HG03025 (cell line): ENCODE data around the gene TMEM145.

ENCODE experiments used
- ATAC-seq: cut with Tn5 transposase; IDR thresholded peaks from one replicate; pipeline ENCODE4 v1.9.1; 2021; ENCODE audit warnings: mild to moderate bottlenecking, moderate library complexity; ENCODE audit not compliant: unreplicated experiment, low FRiP score

Gene TMEM145

GRCh38 chr19:42356686-42357085, 43.6 kb downstream of the TMEM145 start:
- ATAC-seq: no peak

- ATAC-seq: no peak
Measured at GRCh38 chr19:42357290-42357689, 44.2 kb downstream of the TMEM145 start.

DNA sequence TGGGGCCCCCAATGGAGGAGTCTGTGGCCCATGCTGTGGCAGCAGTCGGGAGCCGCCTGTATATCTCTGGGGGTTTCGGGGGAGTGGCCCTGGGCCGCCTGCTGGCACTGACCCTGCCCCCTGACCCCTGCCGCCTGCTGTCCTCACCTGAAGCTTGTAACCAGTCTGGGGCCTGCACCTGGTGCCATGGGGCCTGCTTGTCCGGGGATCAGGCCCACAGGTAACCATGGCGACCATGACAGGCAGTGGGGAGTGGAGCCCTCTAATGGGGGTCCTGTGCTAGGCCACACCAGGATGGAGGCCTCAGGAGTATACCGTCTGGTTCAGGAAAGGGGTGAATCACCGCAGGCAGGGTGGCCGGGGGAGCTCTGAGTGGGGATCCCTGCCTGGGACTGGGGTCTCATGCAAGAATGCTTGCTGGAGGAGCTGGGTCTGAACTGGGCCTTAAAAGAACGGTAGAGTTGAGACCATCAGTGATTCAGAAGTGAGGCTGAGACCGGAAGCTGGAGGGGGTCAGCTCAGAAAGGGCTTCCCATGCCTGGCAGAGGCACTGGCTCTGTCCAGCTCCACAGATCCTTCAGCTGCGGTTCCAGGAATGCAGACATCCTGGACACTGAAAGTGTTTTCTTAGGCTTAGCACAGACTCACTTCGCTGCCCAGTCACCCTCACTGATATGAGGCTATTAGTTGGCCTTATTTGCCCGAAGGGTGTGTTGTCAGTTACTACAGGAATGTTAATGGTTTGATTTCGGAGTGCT, 47.9 kb downstream of the TMEM145 start:
- ATAC-seq: no peak

- ATAC-seq: no peak
Measured at GRCh38 chr19:42361545-42361910, 48.4 kb downstream of the TMEM145 start.

GRCh38 chr19:42362342-42362741, 49.2 kb downstream of the TMEM145 start:
- ATAC-seq: no peak

DNA sequence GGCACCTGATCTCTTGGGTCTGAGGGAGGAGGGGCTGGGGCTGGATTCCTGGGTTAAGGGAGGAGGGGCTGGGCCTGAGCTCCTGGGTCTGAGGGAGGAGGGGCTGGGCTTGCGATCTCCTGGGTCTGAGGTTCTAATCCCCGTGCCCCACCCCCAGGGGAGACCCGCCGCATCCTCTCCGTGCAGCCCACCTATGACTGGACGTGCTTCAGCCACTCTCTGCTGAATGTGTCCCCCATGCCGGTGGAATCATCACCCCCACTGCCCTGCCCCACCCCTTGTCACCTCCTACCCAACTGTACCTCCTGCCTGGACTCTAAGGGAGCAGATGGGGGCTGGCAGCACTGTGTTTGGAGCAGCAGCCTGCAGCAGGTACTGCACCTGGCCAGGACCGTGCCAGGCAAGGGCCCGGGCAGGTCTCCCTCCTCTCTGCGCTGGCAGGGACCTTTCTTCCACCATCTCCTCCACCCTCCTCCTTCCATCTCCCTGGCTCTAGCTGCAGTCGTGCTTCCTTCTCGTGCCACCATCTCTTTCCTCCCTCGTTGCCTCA, 49.9 kb downstream of the TMEM145 start:
- no peak for ATAC-seq

DNA sequence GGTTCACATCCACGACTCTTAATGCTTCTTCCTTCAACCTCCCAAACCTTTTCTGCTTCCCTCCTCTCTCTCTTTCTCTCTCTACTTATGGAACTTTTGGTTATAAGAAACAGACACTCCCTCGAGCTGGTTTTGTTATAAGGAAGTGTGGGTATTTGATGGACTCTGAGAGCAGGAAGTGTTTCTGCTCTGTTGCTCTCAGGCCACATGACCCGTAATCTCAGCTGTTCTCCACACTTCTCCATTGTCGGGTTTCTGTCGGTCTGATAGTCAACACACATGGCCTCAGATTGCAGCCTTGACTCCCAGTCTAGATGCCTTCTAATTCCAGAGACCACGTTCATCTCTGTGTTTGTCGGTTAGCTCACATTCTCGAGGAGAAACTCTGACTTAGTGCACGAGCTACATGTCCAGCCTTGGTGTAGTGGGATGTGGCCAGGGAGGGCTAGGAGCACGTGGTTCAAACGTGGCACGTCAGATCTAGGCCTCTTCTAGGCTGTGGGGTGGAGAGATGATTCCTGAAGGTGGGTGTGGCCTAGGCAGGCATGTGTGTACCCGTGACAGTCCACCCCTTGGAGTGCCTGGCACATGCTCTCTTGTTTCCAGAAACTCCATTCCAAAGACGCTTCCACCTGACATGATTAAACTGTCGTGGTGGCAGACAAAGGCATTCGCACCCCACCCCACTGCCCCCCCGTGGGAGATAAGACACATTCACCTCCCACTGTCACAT, 50.7 kb downstream of the TMEM145 start:
- no peak for ATAC-seq

DNA sequence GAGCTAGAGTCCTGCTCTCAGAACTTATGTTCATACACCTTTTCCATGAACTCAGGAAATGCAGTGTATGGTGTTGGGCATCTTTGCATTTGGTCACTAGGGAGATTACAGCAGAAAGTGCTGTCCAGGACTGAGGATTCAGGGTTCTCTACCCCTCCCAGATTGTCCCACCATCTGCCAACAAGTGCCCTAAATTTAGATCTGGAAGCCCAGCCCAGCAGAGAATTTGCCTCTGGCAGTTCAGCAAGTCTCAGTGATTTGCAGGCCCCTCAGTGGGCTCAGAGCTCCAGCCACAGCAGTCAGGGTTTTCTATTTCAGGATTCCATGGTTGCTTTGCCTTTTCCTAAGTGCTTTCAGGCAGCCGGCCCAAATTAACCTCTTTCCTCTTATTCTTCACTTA, 53.6 kb downstream of the TMEM145 start:
- ATAC-seq: no peak

DNA sequence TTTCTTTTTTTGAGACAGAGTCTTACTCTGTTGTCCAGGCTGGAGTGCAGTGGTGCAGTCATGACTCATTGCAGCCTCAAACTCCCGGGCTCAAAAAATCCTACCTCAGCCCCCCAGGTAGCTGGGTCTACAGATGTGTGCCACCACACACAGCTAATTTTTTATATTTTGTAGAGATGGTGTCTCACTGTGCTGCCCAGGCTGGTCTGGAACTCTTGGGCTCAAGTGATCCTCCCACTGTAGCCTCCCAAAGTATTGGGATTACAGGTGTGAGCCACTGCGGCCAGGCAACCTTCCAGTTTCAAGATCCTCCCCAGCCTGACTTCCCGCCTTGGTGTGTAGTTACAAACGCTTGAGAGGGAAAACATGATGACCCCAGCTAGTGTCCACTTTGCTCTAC, 54.8 kb downstream of the TMEM145 start:
- ATAC-seq: no peak

GRCh38 chr19:42368360-42368759, 55.3 kb downstream of the TMEM145 start:
- no peak for ATAC-seq

DNA sequence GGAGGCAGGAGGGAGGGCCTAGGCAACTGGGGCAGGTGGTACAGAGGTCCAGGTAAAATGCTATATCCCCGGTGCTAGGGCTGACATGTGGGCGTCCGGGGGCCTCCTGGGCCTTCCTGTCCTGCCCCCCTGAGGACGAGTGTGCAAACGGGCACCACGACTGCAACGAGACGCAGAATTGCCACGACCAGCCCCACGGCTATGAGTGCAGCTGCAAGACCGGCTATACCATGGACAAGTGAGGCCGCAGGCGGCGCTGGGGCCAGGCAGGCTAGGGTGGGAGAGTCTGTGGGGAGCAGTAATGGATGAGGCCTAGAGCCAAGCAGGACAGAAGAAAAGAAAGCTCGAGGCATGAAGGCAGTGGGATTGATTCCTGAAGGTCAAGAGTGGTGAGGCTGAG, 55.7 kb downstream of the TMEM145 start:
- no peak for ATAC-seq

DNA sequence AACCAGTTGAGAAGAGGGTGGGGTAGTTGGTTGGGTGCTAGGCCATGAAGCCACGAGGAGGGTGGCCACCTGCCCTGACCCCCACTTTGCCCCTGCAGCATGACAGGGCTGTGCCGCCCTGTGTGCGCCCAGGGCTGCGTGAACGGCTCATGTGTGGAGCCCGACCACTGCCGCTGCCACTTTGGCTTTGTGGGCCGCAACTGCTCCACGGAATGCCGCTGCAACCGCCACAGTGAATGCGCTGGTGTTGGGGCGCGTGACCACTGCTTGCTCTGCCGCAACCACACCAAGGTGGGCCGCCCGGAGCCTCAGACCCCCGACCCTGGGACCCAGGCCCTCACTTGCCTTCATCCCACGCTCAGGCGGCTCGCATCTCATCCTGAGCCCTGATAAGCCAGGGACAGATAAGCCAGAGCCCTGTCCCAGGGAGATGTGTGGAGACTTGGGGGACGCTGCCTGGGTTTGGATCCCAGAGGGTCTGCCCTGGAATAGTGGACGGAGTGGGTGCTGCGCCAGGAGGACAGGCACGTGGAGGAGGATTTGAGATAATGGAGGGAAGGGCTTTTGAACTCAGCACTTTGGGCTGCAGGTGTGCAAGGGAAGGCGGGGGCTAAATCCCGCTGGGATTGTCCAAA, 56.4 kb downstream of the TMEM145 start:
- ATAC-seq: no peak

GRCh38 chr19:42370068-42370520, 57.0 kb downstream of the TMEM145 start:
- ATAC-seq: no peak

DNA sequence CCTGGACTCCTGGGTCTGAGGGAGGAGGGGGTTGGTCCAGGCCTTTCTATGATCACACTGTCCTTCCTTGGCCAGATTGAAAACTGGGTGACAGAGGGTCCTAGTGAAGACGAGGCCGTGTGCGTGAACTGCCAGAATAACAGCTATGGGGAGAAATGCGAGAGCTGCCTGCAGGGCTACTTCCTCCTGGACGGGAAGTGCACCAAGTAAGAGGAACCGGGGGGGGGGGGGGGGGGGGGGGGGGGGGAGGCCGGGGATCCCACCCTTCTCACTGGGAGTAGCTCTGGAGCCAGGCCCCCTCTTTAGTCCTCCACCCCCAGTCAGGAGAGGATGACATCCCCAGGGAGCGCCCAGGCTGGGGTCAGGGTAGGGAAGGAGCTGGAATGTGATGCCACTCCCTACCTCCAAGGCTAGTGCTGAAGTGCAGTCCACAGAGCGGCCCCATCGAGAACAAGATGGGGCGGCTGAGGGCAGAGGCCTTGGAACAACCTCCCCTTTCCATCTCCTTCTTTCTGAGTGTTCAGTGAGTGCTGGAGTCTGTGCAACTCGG, 57.6 kb downstream of the TMEM145 start:
- no peak for ATAC-seq
